ENCODE measurements around the gene MIPEP. TPM values are rescaled to one million over a fixed set of nuclear protein-coding genes. Genes with fewer than 3 reads are reported as not detected.

Gene MIPEP
- polyA plus RNA-seq, 1 donor (not counting 4 experiments of a cell fraction or from before 2014, with no cell fraction given): 35.0 TPM

DNA sequence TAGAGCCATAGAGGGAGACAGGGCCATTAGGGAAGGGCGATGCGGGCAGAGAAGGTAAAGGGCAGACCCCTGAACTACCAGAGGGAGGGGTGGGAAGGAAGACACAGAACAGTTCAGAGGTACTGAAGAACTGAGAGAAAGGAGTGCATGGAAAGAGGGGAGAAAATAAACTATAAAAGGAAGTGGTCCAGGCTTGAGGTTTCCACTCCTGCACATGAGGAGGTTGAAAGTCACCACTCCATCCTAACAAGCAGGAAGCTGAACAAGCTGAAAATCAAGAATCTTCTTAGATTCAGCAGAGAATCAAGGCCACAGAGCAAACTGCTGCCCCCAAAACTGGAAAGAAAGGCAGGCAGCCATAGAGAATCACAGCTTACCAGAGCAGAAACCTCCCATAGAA, 45.1 kb downstream of the MIPEP start:
- Histone ChIP-seq H3K4me2 (ENCODE audit: control insufficient read depth, extremely low read depth, insufficient read depth, low read depth, low read length) (no peak overlapping the region), H3K27ac (ENCODE audit: control insufficient read depth, insufficient read depth, low read length) (no peak overlapping the region), H3K27me3 (ENCODE audit: control insufficient read depth, extremely low read depth, insufficient read depth, low read length) (no peaks in the 10 kb centered on the region), H3K9me3 (ENCODE audit: control insufficient read depth, low read depth, low read length) (no peaks in the 10 kb centered on the region), H3K9ac (ENCODE audit: control insufficient read depth, extremely low read depth, insufficient read depth, low read length) (no peak overlapping the region), H2AFZ (ENCODE audit: control insufficient read depth, low read length) (no peak overlapping the region), H3K36me3 (ENCODE audit: control insufficient read depth in 2 of 2, extremely low read depth in 1 of 2, insufficient read depth in 2 of 2, low read length in 2 of 2) (no peaks in the 10 kb centered on the region), H3K79me2 (ENCODE audit: control insufficient read depth, insufficient read depth, low read length) (no peaks in the 10 kb centered on the region), H3K4me3 (ENCODE audit: control insufficient read depth in 2 of 3, extremely low read depth in 1 of 3, insufficient read depth in 2 of 3, low read depth in 1 of 3, low read length in 3 of 3) (no peak overlapping the region), H3K9me1 (ENCODE audit: control insufficient read depth, extremely low read depth, insufficient read depth, low read length) (no peaks in the 10 kb centered on the region), H3K4me1 (ENCODE audit: control insufficient read depth, extremely low read depth, insufficient read depth, low read length) (peaks cover 12% of the 10 kb centered on the region), H4K20me1 (ENCODE audit: control insufficient read depth, extremely low read depth, insufficient read depth, low read length) (no peaks in the 10 kb centered on the region)
- TF ChIP-seq, protein P1, sequence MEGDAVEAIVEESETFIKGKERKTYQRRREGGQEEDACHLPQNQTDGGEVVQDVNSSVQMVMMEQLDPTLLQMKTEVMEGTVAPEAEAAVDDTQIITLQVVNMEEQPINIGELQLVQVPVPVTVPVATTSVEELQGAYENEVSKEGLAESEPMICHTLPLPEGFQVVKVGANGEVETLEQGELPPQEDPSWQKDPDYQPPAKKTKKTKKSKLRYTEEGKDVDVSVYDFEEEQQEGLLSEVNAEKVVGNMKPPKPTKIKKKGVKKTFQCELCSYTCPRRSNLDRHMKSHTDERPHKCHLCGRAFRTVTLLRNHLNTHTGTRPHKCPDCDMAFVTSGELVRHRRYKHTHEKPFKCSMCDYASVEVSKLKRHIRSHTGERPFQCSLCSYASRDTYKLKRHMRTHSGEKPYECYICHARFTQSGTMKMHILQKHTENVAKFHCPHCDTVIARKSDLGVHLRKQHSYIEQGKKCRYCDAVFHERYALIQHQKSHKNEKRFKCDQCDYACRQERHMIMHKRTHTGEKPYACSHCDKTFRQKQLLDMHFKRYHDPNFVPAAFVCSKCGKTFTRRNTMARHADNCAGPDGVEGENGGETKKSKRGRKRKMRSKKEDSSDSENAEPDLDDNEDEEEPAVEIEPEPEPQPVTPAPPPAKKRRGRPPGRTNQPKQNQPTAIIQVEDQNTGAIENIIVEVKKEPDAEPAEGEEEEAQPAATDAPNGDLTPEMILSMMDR (optimal IDR thresholded peaks at IDR 0.05 in 1 of 3, IDR thresholded peaks at IDR 0.05 in 1 of 3, conservative IDR thresholded peaks at IDR 0.05 in 1 of 3; ENCODE audit: extremely low read depth in 1 of 3, insufficient read depth in 2 of 3, low read length in 3 of 3): no peak
- no peak for TF ChIP-seq EZH2 (IDR thresholded peaks at IDR 0.05; ENCODE audit: low read length)
- FAIRE-seq (no peak), DNase-seq (ENCODE audit: low read depth, low spot score) (no peak)
- dilution Hi-C loops (cut with MboI; ENCODE audit: extremely low pct_ligation_motif_present, low sequenced_read_pairs): no loop called here

DNA sequence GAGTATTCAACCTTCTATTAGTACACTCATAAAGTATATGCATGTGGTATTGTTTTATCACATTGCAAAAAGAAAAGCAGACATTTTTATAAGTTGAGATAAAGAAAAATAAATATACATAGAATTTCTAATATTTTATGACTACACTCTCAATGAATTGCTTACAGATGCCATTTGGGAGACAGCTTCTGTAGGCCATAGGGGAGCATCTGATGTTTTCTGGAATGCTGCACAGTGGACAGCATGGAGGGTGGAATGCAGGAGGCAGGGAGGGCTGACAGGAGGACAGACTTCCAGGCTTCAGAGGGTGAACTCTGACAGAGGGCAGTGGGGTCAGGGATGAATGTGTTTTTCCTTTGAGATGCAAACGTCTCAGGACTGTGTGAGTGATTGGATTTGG, 45.8 kb downstream of the MIPEP start:
- no peaks in the 10 kb centered on the region for H3K9me1 ChIP-seq (ENCODE audit: control insufficient read depth, extremely low read depth, insufficient read depth, low read length)
- FAIRE-seq (no peak), DNase-seq (ENCODE audit: low read depth, low spot score) (no peak)
- H3K36me3 ChIP-seq (ENCODE audit: control insufficient read depth in 2 of 2, extremely low read depth in 1 of 2, insufficient read depth in 2 of 2, low read length in 2 of 2): no peaks in the 10 kb centered on the region
- H3K4me1 ChIP-seq (ENCODE audit: control insufficient read depth, extremely low read depth, insufficient read depth, low read length): peaks cover 5% of the 10 kb centered on the region
- H3K9me3 ChIP-seq (ENCODE audit: control insufficient read depth, low read depth, low read length): no peaks in the 10 kb centered on the region
- no peak overlapping the region for H3K9ac ChIP-seq (ENCODE audit: control insufficient read depth, extremely low read depth, insufficient read depth, low read length)
- no peak for TF ChIP-seq EZH2 (IDR thresholded peaks at IDR 0.05; ENCODE audit: low read length)
- TF ChIP-seq, protein P1 (optimal IDR thresholded peaks at IDR 0.05 in 1 of 3, IDR thresholded peaks at IDR 0.05 in 1 of 3, conservative IDR thresholded peaks at IDR 0.05 in 1 of 3; ENCODE audit: extremely low read depth in 1 of 3, insufficient read depth in 2 of 3, low read length in 3 of 3): no peak
- H2AFZ ChIP-seq (ENCODE audit: control insufficient read depth, low read length): no peak overlapping the region
- H3K27me3 ChIP-seq (ENCODE audit: control insufficient read depth, extremely low read depth, insufficient read depth, low read length): no peaks in the 10 kb centered on the region
- no peak overlapping the region for H3K27ac ChIP-seq (ENCODE audit: control insufficient read depth, insufficient read depth, low read length)
- no peak overlapping the region for H3K4me2 ChIP-seq (ENCODE audit: control insufficient read depth, extremely low read depth, insufficient read depth, low read depth, low read length)
- H4K20me1 ChIP-seq (ENCODE audit: control insufficient read depth, extremely low read depth, insufficient read depth, low read length): no peaks in the 10 kb centered on the region
- no peak overlapping the region for H3K4me3 ChIP-seq (ENCODE audit: control insufficient read depth in 2 of 3, extremely low read depth in 1 of 3, insufficient read depth in 2 of 3, low read depth in 1 of 3, low read length in 3 of 3)
- H3K79me2 ChIP-seq (ENCODE audit: control insufficient read depth, insufficient read depth, low read length): no peaks in the 10 kb centered on the region
- dilution Hi-C loops (cut with MboI; ENCODE audit: extremely low pct_ligation_motif_present, low sequenced_read_pairs): no loop called here
